ENCODE data around the gene WDFY1.
A peak's percentile ranks its signal among the peaks of the same experiment; 100 is the strongest.
"Not testable (repeated sequence)": the region's sequence is repeated elsewhere in the genome, so short reads cannot be mapped to it uniquely, and the experiment has no call there.

Gene WDFY1

DNA sequence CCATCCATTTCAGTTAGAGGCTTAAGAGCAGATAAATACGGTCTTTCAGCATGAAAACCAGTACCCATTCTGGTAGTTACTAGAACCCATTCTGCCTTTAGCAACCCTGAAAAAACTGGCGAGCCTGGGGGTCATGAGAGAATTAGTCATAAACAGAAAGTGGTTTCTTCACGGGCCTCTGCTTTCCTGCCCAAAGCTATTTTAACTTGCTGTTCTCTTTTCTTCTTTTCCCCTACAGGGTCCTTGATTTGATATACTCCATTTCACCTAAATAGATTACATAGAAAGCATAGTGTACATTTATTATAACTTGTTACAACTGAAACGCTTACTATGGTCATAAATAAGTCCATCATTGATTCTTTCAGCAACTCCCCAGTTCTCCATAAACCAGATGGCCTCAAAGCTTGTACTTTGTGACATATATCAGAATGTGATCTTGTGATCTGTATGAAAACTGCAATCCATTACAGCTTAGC lies 48.3 kb downstream of the WDFY1 start:
- no peak for DNase-seq (ENCODE audit: low read depth)

DNA sequence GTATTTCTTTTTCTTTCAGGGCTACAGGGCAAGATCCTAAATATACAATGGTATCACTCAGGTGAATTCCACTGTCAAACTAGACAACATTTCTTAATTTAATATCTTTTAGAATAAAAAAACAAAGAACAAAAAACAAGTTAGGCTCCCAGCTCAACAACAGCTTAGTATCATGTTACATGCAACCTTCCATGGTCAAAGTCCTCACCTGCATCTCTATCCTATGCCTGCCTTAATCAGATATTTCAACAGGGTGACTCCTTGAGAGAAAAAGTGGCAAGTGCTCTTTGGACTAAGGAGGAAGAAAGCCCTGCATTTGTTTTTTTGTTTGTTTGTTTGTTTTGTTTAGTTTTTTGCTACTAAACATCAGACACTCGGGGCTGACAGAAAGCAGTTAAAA lies 50.2 kb downstream of the WDFY1 start:
- DNase-seq (ENCODE audit: low read depth) = no peak

DNA sequence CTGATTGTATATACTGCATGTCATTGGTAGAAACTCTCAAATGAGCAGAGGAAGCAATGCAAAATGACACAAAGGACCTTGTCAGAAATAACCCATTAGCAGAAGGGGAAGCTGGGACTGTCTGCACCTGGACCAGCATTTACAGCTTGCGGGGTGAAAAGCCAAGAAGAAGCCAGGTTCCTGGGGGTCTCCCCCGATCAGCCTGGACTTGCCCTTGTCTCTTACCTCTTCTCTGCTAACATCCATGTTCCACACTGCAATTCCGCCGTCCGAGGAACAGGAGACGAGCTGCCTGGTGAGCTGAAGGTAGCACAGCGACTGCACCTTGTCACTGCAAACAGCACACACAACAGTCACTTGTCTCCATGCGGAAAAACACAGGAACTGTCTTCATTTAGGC lies 51.1 kb downstream of the WDFY1 start:
- no peak for DNase-seq (ENCODE audit: low read depth)

DNA sequence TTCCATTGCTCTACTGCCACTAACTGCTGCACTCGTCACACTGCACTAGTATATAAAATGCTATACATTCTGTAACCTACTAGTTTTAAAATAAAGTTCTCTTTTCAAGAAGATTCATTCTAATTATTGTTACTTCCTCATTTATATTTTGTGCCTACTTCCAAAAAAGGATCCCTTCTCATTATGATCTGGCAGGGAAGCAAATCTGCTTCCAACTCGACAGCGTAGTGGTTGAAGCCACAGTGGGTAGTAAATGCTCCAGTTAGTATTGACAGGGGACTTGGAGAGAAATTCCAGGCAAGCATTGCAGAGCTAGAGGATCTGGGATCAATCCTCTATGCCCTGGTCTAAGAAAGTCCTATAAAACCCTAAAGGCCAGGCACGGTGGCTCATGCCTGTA lies 54.4 kb downstream of the WDFY1 start:
- no peak for DNase-seq (ENCODE audit: low read depth)

DNA sequence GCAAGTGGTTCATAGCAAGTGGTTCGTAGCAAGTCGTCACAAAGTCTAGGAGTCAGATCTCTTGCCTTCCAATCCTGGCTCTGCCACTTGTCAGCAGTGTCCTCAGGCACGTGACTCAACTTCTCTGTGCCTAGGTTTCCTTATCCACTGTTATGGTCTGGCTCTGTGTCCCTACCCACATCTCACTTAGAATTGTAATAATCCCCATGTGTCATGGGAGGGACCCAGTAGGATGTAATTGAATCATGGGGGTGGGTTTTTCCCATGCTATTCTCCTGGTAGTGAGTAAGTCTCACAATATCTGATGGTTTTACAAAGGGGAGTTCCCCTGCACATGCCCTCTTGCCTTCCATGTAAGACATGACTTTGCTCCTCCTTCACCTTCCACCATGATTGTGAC lies 55.9 kb downstream of the WDFY1 start:
- DNase-seq (ENCODE audit: low read depth) = no peak

- no peak for DNase-seq (ENCODE audit: low read depth)
Observed at GRCh38 chr2:223888251-223888650, 56.9 kb downstream of the WDFY1 start.

DNA sequence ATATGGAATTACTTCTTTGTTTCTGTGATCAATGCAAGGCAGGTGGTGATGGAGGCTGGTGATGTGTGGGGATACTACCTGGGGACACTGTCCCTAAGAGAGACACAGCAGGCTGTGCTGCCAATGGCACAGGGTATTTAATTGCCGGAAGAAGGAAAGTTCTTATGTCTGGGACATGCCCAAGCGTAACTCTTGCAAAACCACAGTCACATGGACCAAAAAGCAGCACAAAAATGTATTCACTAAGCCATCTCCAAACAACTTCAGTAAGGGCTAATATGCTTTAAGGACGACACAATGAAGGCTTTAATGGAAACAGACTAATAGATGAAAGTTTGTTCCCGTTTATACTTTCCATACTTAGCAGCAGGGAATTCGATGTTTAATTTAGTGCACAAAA lies 58.0 kb downstream of the WDFY1 start:
- no peak for DNase-seq (ENCODE audit: low read depth)

DNA sequence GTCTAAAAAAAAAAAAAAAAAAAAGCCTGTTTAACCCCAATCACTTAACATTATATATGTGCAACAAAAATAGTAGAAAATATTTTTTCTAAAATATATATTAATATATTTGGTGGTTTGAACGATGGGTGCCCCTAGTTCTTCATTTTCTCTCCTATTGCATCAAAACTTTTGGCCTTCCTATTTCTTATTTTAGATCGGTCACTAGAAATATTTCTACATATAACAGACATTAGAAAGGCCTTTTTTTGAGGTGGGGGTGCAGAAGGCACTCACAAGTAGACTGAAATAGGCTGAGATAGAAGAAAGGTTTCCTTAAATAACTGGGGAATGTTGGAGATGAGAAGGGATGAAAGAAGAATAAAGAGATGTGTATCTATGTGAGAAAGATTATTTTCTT lies 58.4 kb downstream of the WDFY1 start:
- DNase-seq (ENCODE audit: low read depth) = no peak

- DNase-seq (ENCODE audit: low read depth) = peak; percentile 61
Observed at GRCh38 chr2:223884399-223884798, 60.7 kb downstream of the WDFY1 start.

GRCh38 chr2:223882715-223883114 lies 62.4 kb downstream of the WDFY1 start:
- DNase-seq (ENCODE audit: low read depth) = no peak

GRCh38 chr2:223880796-223881195 lies 64.3 kb downstream of the WDFY1 start:
- DNase-seq (ENCODE audit: low read depth) = no peak

DNA sequence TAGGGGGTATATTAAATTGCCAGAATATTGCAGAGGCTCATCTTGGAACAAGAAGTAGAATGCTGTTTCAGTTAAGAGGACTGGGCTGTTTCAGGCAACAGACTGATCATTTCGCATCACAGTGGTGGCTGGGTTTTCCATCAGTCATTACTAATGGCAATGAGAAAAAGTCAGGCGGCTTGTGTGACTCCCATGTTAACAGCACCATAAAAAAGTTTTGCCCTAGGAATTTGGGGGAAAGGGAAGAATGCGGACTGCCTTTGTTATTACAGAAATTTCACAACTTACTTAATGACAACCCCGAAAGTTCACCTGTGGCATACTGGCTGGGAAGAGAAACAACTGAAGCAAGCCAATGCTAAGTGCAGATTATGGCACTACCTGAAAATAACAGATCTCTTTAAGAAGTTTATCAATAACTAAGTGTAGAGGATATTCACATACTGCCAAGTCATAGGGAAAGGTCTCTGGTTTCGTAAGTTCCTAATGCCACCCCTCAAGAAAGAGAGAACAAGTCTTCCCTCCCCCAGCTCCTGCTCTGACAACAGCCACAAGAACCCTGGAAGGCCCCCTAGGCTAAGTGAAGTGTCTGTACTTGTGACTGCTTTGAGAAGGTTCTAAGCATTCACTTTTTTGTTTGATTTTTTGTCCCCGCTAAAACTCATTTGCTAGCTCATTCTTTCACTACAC lies 67.3 kb downstream of the WDFY1 start:
- no peak for DNase-seq (ENCODE audit: low read depth)

- DNase-seq (ENCODE audit: low read depth) = no peak
Observed at GRCh38 chr2:223873672-223874071, 71.5 kb downstream of the WDFY1 start.

- not testable (repeated sequence) for DNase-seq (ENCODE audit: low read depth)
Observed at GRCh38 chr2:223872772-223873171, 72.4 kb downstream of the WDFY1 start.

DNA sequence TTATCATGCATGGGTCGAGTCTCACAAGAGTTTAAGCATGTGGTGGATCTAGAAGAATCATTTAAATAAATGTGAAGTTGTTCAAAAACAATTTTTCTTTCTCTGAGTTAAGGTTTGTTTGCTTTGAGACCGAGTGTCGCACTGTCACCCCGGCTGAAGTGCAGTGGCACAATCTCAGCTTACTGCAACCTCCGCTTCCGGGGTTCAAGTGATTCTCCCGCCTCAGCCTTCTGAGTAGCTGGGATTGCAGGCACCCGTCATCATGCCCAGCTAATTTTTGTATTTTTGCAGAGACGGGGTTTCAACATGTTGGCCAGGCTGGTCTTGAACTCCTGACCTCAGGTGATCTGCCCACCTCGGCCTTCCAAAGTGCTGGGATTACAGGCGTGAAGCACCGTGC lies 73.5 kb downstream of the WDFY1 start:
- not testable (repeated sequence) for DNase-seq (ENCODE audit: low read depth)

GRCh38 chr2:223870840-223871611 lies 74.1 kb downstream of the WDFY1 start:
- no peak for DNase-seq (ENCODE audit: low read depth)

GRCh38 chr2:223868005-223868404 lies 77.1 kb downstream of the WDFY1 start:
- no peak for DNase-seq (ENCODE audit: low read depth)

DNA sequence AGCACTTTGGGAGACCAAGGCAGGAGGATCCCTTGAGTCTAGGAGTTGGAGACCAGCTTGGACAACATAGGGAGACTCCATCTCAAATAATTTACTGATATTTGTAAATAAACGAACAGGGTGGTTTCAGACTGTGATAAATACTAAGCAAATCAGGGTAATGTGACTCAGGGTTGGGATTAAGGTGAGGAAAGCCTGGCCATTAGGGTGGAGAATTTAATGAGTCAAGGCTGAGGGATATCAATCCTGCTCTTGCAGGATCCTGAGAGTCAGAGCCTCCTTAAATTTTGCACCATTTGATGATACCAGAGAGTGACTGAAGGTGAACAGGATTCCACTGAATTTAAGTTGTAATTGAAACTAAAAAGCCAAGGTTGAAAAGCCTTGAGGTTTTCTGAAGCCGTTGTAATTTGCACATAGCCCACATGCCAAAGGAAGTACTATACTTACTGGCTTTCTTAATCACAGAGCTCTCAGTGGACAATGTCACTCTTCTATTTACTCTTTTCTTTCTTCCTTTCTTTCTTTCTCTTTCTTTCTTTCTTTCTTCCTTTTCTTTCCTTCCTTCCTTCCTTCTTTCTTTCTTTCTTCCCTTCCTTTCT lies 79.1 kb downstream of the WDFY1 start:
- no peak for DNase-seq (ENCODE audit: low read depth)

- no peak for DNase-seq (ENCODE audit: low read depth)
Observed at GRCh38 chr2:223865124-223865523, 80.0 kb downstream of the WDFY1 start.

GRCh38 chr2:223863491-223863890 lies 81.6 kb downstream of the WDFY1 start:
- DNase-seq (ENCODE audit: low read depth) = no peak

DNA sequence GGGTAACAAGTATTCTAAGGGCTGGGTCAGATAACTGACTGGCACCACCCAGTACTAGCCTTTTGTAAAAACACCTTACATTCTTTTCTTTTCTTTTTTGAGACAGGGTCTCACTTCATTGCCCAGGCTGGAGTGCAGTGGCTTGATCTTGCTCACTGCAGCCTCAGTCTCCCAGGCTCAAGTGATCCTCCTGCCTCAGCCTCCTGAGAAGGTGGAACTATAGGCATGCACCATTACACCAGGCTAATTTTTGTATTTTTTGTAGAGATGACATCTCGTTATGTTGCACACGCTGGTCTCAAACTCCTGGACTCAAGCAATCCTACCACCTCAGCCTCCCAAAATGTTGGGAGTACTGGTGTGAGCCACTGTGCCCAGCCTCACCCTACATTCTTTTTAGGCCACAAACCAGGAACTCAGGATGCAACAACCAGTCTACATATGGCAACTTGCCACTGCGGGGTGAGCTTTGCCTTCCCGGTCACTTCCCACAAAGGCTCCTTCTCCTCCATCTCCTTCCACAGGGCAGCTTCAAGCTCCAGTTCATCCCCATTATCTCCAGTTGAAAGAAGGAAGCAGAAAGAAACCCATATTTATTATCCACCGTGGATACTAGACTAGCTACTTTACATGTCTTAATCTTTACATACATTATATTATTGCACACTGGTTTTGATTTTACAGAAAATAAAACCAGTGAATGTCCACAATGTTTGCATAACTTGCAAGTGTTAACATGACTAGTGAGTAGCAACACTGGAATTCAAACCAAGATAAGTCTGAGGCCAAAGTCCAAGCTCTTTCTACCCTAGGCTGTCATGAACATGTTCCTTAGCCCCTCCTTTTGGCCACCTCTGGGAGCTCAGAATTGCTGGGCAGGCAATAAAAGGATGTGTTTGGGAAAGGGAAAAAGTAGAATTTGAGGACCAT lies 84.1 kb downstream of the WDFY1 start:
- DNase-seq (ENCODE audit: low read depth) = peak; percentile 89

DNA sequence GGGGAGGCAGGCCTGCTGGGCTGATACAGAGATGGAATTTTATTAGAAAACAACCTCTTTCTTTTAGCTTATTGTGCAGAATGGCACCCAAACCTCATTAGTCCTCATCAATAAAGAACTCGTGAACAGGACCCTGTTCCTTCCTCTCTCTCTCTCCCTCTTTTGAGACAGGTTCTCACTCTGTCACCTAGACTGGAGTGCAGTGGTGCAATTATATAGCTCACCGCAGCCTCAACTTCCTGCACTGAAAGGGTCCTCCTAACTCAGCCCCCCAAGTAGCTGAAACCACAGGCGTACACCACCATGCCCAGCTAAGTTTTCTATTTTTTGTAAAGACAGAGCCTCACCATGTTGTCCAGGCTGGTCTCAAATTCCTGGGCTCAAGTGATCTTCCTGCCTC lies 86.1 kb downstream of the WDFY1 start:
- no peak for DNase-seq (ENCODE audit: low read depth)
